Measurements from ENCODE around the gene SVBP. TPM values are rescaled to one million over a fixed set of nuclear protein-coding genes. Genes with fewer than 3 reads are reported as not detected.

The SVBP gene
- total RNA-seq, 1 donor from 2014 or later, result 15.3 TPM

DNA sequence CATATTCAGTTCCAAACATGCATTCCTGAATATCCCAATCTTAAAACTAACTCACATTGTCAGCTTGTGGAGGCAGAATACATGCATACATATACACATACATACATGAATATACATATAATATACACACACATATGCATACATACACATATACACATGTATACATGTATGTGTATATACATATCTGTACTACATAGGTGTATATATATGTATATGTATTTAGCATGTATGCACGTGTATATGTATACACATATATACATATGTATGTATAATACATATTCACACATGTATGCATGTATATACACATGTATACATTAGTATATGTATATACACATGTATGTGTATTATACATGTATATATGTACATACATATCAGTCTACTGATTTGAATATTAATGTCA lies 28.0 kb upstream of the SVBP start:
- ATAC-seq, result no peak
- no peak for DNase-seq (ENCODE audit: missing footprints)
- intact Hi-C loops (cut with DNase I), result no loop called here

DNA sequence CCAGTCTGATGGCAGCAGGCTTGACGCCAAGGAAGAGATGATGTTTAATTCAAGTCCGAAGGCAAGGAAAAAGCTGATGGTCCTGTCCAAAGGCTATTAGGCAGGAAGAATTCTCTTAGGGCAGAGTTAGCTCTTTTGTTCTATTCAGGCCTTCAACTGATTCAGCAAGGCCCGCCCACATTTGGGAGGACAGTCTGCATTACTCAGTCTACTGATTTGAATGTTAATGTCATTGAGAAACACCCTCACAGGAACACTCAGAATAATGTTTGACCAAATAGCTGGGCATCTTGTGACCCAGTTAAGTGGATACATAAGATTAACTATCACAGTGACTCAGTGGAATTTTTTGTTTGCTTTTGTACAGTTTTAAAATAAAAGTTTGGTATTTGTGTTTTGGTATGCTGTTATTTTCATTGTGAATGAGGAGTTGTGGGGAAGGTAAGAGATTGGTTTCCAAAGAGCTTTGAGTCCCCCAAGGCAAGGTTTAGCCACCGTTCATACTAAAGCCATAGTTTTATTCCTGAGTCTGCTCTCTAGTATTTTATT lies 27.5 kb upstream of the SVBP start:
- ATAC-seq (no peak), DNase-seq (ENCODE audit: missing footprints) (no peak)
- intact Hi-C loops (cut with DNase I), result no loop called here

DNA sequence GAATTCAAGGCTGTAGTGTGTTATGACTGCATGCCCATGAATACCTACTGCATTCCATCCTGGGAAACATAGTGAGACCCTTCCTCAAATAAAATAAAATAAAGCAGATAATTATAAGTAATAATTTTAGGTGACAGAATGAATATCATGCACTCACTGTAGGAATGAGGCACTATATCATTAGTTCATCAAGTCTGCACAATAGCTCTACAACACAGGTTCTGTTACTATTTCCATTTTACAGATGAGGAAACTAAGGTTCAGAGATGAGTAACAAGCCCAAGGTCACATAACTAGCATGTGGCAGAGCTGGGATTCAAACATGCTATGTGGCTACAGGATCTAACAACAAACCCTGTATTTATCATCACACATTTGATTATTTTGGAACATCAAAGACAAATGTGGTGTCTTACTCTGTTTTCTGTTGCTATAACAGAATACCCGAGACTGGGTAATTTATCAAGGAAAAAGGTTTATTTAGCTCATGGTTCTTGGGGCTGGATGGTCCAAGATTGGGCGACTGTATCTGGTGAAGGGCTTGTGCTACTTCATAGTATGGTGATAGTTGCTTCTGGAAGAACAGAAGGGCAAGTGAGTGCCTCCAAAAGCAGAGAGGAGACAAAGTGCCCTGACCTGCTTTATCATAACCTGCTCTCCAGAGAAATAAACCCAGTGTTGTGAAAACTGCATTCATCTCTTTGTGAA lies 24.4 kb upstream of the SVBP start:
- intact Hi-C loops (cut with DNase I), result no loop called here
- DNase-seq (ENCODE audit: missing footprints), result no peak
- no peak for ATAC-seq

DNA sequence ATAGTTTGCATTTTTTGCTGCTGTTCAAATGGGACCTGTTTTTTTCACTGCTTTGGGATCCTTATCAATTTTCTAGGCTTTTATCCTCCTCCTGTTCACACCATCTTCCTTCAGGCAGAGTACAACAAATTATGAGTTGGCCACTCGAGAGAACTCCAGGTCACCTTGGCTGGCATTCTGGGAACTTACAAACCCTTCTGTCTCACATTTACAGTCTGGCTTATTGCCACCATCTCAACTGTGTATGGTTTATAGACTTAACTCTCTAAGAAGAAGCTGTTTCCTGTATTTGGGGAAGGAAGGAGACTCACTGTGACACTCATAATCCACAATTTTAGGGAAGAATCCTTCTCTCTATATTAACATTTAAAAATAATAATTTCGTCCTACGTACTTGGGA lies 23.8 kb upstream of the SVBP start:
- DNase-seq (ENCODE audit: missing footprints), result no peak

DNA sequence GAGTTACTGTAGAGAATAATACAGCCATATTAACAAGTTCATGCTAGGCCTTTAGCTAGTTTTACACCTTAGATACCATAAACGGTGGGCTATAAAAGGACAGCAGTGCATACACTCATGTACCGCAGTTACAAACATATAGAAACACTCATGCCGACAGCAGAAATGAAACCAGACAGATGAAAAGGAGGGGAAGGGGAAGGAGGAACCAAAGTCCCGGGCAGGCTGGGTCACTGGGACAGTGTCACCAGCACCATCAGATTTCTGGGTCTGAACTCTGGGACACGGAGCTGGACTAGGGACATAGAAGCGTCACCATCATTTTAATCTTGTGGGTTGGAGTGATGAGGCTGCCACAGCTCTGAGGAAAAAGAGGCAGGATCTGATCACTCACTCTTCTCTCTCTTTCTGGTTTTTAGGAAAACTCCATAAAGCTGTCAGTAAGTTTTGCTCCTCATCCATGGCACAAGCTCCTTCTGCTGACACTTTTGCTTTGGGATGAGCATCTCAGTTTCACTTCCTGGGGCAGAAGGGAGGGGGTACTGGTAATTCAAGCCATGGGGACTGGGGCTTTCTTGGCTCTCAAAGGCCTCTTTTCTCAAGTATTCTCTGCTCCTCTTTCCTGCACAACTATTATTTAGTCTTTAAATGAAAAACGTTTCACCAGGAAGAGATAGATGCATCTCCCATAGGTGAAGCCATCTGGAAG lies 21.4 kb upstream of the SVBP start:
- DNase-seq (ENCODE audit: missing footprints) (no peak), ATAC-seq (no peak)
- intact Hi-C loops (cut with DNase I), result no loop called here

More for the DNA sequence above, 23.8 kb upstream of the SVBP start:
- ATAC-seq, result no peak
- intact Hi-C loops (cut with DNase I), result no loop called here

DNA sequence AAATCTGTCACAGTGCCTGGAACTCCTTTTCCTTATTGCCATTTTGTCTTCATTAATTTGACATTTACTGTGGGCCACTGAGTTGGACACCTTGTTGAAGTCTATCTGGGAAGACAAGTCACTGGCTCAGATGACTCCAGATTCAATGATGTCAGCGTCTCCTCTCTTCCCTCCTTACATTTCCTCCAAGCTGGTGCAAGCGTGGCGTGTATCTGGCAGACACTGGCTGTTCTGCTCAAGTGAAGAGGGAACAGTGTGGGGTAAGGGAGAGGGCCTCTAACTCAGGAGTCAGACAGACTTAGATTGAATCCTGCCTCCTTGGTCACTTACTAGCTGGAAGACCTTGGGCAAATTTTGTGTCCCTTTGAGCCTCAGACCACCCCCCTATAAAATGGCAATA lies 20.5 kb upstream of the SVBP start:
- intact Hi-C loops (cut with DNase I), result no loop called here
- DNase-seq (ENCODE audit: missing footprints) (no peak), ATAC-seq (no peak)

DNA sequence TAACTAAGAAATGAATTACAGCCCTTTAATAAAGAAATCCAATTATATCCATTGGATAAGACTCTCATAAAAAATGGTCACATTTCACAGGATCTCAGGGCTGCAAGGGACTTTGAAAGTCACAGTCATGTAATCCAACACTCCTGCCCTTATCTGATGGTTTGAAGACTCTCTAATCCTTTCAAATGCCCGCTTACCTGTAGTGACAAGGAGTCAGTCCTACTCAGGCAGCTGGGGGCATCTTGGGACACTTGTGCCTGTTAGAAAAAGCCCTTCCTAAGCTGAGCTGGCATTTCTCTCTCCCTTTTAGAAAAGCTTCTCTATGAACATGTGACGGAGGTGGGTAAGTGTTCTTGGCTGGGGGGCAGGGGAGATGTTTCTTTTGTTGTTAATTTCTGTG lies 18.2 kb upstream of the SVBP start:
- intact Hi-C loops (cut with DNase I), result no loop called here
- no peak for ATAC-seq
- no peak for DNase-seq (ENCODE audit: missing footprints)

DNA sequence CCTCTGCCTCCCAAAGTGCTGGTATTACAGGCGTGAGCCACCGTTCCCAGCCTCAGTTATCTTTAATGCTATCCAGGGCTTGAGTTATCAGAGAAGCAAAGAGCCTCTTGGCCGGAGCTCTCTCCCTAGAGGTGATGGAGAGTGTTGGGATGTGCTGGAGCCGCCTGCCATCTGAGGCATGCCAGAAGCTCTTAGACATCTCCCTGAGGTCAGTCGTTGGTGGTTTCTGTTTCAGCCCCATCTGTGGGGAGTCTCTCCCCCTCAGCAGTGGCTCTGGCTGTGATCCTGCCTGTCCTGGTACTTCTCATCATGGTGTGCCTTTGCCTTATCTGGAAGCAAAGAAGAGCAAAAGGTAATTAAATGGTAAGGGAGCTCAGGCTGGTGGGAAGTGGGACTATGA lies 17.6 kb upstream of the SVBP start:
- intact Hi-C loops (cut with DNase I), result no loop called here
- DNase-seq (ENCODE audit: missing footprints) (no peak), ATAC-seq (peak; percentile 16)

DNA sequence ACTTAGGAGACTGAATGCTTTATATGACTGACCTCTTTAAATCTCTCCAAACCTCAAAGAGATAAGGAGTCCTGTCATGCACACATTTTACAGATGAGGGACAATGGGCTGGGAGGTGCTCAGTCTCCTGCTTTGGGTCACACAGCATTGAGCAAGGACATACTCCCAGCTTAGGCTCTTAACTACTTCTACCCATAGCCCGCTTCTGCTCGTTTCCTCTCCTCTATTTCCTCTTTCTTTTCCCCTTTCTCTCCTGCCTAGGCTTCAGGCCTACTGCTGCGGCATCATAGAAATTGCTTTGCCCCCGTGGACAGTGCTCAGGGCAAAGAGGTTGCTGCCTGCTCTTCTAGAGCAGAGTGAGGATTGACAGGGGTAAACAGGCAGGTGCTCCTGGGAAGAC lies 16.8 kb upstream of the SVBP start:
- no peak for DNase-seq (ENCODE audit: missing footprints)
- intact Hi-C loops (cut with DNase I), result no loop called here
- no peak for ATAC-seq

DNA sequence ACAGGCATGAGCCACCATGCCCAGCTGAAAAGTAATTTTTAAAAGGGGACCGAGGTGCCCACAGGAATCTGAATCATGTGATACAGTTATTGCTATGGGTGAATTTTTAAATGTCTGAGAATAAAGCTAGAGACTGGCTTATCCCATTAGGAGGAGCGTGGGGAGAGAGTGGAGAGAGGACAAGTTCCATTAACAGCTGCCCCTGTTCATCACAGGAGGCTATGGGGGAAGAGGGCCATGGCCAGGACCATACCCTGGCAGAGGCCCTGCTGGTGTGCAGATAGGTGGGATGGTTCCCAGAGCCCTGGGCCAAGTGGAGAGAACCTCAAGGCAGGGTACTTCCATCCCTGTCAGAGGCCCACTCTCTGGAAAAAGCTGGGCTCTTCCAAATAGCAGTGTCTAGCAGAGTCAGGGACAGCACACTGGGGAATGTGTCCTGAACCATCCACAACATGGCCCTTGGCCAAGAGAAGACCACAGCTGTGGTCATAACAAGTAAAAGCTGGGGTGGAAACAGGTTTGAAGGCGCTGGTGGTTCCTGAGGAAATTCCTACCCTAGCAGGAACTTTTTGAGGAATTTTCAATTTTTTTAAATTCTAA lies 15.5 kb upstream of the SVBP start:
- DNase-seq (ENCODE audit: missing footprints) (no peak), ATAC-seq (no peak)
- intact Hi-C loops (cut with DNase I), result no loop called here

DNA sequence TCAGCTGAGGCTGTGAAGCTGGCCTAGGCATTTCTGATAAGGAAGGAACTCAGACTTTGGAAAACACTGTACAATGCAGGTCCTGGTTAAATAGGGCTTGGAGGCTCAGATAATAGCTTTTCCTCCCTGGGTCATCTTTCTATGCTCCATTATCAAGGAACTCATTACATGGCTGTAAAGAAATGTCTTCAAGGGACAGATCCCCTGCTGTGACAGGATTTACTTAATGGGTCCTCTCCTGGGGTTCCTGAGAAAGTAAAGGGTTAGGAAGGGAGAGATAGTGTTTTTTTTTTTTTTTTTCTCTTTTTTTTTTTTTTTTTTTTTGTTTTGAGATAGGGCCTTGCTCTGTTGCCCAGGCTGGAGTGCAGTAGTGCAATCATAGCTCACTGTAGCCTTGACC lies 14.1 kb upstream of the SVBP start:
- no peak for ATAC-seq
- intact Hi-C loops (cut with DNase I), result no loop called here
- no peak for DNase-seq (ENCODE audit: missing footprints)

DNA sequence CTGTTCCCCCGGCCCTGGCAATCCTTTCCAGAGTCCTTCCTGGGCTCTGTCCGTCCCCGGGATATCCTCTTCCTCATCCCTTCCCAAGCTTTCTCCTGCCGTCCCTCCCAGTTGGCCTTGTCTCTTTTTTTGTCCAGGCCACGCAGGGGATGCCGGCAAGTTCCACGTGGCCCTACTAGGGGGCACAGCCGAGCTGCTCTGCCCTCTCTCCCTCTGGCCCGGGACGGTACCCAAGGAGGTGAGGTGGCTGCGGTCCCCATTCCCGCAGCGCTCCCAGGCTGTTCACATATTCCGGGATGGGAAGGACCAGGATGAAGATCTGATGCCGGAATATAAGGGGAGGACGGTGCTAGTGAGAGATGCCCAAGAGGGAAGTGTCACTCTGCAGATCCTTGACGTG lies 13.4 kb upstream of the SVBP start:
- intact Hi-C loops (cut with DNase I), result no loop called here
- ATAC-seq (no peak), DNase-seq (ENCODE audit: missing footprints) (no peak)

DNA sequence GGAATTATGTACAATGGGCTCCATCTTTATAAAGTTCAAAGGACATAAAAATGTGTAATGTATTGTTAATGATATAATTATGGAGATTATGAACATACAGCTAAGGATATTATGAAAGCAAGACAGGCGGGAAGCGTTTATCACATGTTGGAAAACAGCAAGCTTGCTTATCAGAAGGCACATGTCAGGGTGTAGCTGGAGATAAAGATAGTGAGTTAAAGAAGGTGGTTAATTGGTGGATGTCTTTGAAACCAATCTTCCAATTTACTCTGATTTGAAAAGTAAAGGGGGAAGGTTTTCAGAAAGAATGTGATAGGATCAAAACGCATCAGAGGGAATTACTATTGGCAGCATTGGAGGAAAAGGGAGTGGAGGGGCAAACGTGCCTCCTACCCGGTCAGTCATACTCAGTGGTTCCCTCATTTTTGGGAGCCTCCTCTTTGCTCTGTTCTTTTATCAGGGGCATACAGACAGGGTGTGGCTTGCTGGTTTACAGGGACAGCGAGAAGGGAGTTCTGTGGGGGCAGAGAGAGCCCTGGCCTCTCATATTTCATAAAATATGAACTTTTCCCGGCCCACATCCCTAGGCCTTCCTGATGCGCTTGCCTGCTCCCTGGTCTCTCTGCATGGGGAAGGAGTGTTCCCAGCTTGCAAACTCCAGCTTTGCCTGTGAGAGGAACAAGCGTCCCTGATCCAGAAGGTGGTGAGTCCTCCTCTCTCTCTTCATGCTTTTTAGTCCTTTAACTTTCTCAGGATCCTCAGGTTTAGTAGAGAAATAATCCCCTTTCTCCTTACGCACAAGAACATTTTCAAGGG lies 8.0 kb upstream of the SVBP start:
- ATAC-seq (no peak), DNase-seq (ENCODE audit: missing footprints) (no peak)
- intact Hi-C loops (cut with DNase I), result no loop called here

DNA sequence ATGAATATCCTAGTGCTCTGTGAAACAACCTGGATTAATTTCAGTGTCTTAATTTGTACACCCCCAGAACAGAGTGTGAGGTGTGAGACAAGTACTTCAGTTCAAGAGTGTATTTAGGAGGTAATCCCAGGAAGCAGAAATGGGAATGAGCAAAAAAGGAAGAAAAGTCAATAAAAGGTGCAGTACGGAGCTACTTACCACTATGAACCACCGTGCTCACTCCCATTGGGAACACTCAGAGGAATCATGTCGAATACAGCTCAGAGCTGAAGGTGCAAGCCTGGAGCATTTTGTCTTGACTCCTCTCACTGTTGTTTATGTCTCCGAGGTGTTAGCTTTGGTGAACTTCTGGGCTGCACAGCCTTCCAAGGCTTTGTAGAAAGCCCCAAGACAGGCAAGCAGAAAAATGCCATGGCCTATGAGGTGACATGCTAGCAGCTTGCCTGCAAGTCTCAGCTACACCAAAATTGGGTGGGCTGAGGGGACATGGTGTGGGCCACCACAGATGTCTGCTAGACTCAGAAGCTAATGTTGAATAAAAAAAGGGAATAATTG lies 7.4 kb upstream of the SVBP start:
- intact Hi-C loops (cut with DNase I), result no loop called here
- ATAC-seq (no peak), DNase-seq (ENCODE audit: missing footprints) (no peak)

DNA sequence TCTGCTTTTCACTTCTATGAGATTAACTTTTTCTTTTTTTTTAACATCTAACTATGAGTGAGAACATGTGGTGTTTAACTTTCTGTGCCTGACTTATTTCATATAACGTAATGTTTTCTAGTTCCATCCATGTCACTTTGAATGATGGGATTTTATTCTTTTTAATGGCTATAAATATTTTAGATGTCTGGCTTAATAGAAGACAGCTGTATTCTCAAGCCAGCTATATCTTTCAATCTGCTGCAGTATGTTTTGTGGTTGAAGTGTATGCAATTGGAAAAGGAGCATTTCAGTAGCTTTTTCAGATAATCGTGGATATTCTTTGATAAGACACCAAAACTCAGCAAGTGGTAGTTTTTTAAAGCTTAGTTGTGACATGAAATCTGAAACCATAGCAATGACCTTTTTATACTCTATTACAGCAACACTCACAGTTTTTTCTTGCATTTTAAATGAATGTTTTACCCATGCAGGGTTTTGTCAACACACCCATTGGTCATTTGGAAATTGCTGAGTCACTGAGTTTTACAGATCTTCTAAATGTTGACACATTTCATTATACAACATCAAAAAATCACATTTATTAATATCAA lies 5.7 kb upstream of the SVBP start:
- intact Hi-C loops (cut with DNase I), result no loop called here
- DNase-seq (ENCODE audit: missing footprints), result no peak
- no peak for ATAC-seq

DNA sequence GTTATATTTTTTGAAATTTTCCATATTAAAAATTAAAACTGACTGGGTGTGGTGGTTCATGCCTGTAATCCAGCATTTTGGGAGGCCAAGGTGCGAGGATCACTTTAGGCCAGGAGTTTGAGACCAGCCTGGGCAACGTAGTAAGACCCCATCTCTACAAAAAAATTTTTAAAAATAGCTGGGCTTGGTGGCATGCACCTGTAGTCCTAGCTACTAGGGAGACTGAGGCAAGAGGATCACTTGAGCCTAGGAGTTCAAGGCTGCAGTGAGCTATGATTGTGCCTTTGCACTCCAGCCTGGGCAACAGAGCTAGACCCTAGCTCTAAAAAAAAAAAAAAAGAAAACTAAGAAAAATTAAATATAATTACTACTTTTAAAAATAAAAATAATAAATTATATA lies 4.5 kb upstream of the SVBP start:
- ATAC-seq (no peak), DNase-seq (ENCODE audit: missing footprints) (no peak)
- intact Hi-C loops (cut with DNase I), result no loop called here

DNA sequence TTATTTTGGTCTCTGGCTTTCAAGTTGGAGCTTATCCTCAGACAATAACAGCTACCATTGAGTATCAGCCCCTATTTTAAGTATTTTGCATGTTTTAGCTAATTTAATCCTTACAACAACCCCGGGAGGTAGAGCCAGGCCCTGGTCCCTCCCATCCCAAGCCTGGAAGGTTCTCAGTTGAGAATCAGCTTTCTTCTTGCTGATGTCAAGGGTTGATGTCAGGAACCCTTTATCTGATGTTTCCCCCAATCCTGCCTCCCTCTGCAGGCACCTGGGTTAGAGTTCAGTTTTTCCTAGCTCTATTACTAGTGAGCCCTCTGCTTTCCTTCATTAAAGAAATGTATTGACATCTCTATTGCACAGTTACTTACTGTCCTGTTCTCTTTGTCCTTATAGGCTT lies 3.6 kb upstream of the SVBP start:
- DNase-seq (ENCODE audit: missing footprints), result no peak
- ATAC-seq, result no peak
- intact Hi-C loops (cut with DNase I), result no loop called here

DNA sequence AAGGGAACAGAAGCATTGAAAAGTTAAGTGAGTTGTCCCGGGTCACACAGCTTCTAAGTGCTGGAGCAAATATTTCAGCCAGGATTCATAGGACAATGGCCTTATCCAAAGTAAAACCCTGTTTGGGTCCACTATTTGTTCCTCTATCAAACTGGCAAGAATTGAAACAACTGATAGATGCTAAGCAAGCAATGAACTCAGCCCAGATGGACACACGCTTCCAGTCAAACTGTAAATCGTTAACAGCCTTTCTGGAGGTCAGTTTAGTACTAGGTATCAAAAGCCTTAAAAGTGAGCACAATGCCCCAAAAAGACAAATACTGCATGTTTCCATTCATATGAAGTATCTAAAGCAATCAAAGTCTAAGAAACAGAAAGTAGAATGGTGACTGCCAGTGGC lies 779 bp upstream of the SVBP start:
- DNase-seq (ENCODE audit: missing footprints), result no peak
- intact Hi-C loops (cut with DNase I), result loop anchor here (2.0 kb wide), 1 partner anchor 51 kb away; the partner anchor contains the start of genes C1orf50 and P3H1
- ATAC-seq, result no peak

DNA sequence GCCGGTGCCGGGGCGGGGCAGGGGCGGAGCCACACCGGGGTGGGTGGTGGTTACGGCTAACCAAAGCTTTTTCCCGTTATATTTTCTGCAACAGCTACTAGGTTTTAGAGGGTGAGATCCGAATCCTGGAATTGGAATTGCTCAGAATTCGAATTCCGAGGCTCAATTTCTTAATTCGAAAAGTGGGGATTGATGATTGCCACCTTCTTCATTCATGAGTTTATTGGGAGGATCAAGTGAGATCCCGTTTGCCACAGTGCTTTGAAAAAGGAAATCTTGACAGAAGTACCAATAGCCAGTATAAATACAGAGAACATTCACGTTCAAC lies 207 bp upstream of the SVBP start:
- ATAC-seq (no peak), DNase-seq (ENCODE audit: missing footprints) (no peak)
- intact Hi-C loops (cut with DNase I), result loop anchor here (2.0 kb wide), 1 partner anchor 51 kb away; the partner anchor contains the start of genes C1orf50 and P3H1
